T-cell (primary cell): Measurements from ENCODE around the gene NUP107. TPM values are rescaled to one million over a fixed set of nuclear protein-coding genes. Genes with fewer than 3 reads are reported as not detected.
"Not testable (repeated sequence)": the region's sequence is repeated elsewhere in the genome, so short reads cannot be mapped to it uniquely, and the experiment has no call there.

Experiments
- ATAC-seq, 4 experiments: fragments of 200-7000 bp in 3 of 4; fragments of 150-1000 bp in 1 of 4; cut with Tn5 transposase; replicated peaks in 1 of 4; 1 replicate in 3 of 4; 2 replicates in 1 of 4; pipeline ENCODE4 v1.10.0; 2021; ENCODE audit warnings: moderate library complexity in 3 of 4, mild to moderate bottlenecking in 2 of 4, moderate number of reproducible peaks in 1 of 4
- CTCF ChIA-PET, 2 donors: fragments of 300-600 bp; sonication (Branson Sonifier 250); formaldehyde crosslinking; loops; one replicate each; lab custom pipeline; 2022; ENCODE audit warnings: antibody characterized with exemption in 2 of 2; lab: Charles Lee
- POLR2A ChIA-PET, 2 donors: fragments of 300-600 bp; sonication (Branson Sonifier 250); formaldehyde crosslinking; loops; one replicate each; lab custom pipeline; 2022; ENCODE audit warnings: antibody characterized with exemption in 2 of 2; lab: Charles Lee
- DNase-seq, 35 experiments: peaks; one replicate each; pipeline versions ENCODE4 v3.0.0 to v3.0.0-alpha.2; 2013 to 2023
- H3K27ac ChIP-seq: one replicate; pipeline ENCODE4 v1.5.1; 2013; ENCODE audit warnings: low read length
- H3K27me3 ChIP-seq, 2 experiments: replicated peaks in 1 of 2; 1 replicate in 1 of 2; 2 replicates in 1 of 2; pipeline versions ENCODE4 v1.6.1 to v1.7.0; 2013; ENCODE audit warnings: low read length in 1 of 2, mixed read lengths in 1 of 2; ENCODE audit not compliant: control insufficient read depth in 2 of 2, insufficient read depth in 2 of 2; ENCODE audit errors: extremely low read depth in 1 of 2
- H3K36me3 ChIP-seq, 2 donors: 1 replicate in 1 of 2; 2 replicates in 1 of 2; pipeline versions ENCODE4 v1.6.1 to v1.7.0; 2013; ENCODE audit warnings: low read length in 1 of 2; ENCODE audit not compliant: control insufficient read depth in 2 of 2, insufficient read depth in 1 of 2; ENCODE audit errors: extremely low read depth in 1 of 2
- H3K4me1 ChIP-seq, 2 experiments: 1 replicate in 1 of 2; 2 replicates in 1 of 2; pipeline versions ENCODE4 v1.6.1 to v1.7.0; 2013; ENCODE audit warnings: low read length in 2 of 2, mixed read lengths in 1 of 2; ENCODE audit not compliant: insufficient read depth in 2 of 2, control insufficient read depth in 1 of 2; ENCODE audit errors: extremely low read depth in 1 of 2
- H3K4me3 ChIP-seq, 2 donors: 1 replicate in 1 of 2; 2 replicates in 1 of 2; pipeline versions ENCODE4 v1.5.1 to v1.7.0; 2013; ENCODE audit warnings: mild to moderate bottlenecking in 2 of 2, low read length in 1 of 2, moderate library complexity in 1 of 2; ENCODE audit not compliant: control insufficient read depth in 1 of 2; ENCODE audit errors: extremely low read depth in 1 of 2
- H3K9me3 ChIP-seq: 2 replicates; pipeline ENCODE4 v1.7.0; 2013
- H3K27ac Mint-ChIP-seq, 2 donors: one replicate each; pipeline ENCODE4 v1.8.0; 2020 to 2021; ENCODE audit warnings: mild to moderate bottlenecking in 2 of 2, mixed read lengths in 2 of 2
- H3K27me3 Mint-ChIP-seq, 2 donors: one replicate each; pipeline ENCODE4 v1.8.0; 2021 to 2022; ENCODE audit warnings: mixed read lengths in 2 of 2
- H3K36me3 Mint-ChIP-seq: one replicate; pipeline ENCODE4 v1.8.0; 2021; ENCODE audit warnings: mixed read lengths
- H3K4me1 Mint-ChIP-seq, 3 donors: one replicate each; pipeline ENCODE4 v1.8.0; 2020 to 2022; ENCODE audit warnings: mixed read lengths in 3 of 3, mild to moderate bottlenecking in 1 of 3
- H3K4me3 Mint-ChIP-seq, 3 donors: one replicate each; pipeline ENCODE4 v1.8.0; 2020 to 2022; ENCODE audit warnings: mild to moderate bottlenecking in 3 of 3, mixed read lengths in 3 of 3, moderate library complexity in 3 of 3
- H3K9me3 Mint-ChIP-seq, 3 donors: one replicate each; pipeline ENCODE4 v1.8.0; 2020 to 2022; ENCODE audit warnings: mixed read lengths in 3 of 3
- WGBS: methylation state at CpG from one replicate; pipeline ENCODE4 v1.1.5; 2013; ENCODE audit warnings: missing lambda C conversion rate; ENCODE audit not compliant: insufficient coverage; 5-methylcytosine and 5-hydroxymethylcytosine counted together
- total RNA-seq, 35 experiments: library from RNA in 6 of 35; stranded (reverse) in 6 of 35; fragments of 120-200 nt in 1 of 35; gene quantifications; one replicate each; pipeline versions ENCODE4 v1.2.1 to v1.2.4 and lab custom pipeline; 2013 to 2026

The NUP107 gene
- 10 to 100 TPM; 38.4 to 67.5 (median 50.7) TPM for total RNA-seq
- 58.7 TPM for total RNA-seq (2013)
- 40.5 to 198 (median 78.8) reads per million in 29 experiments for total RNA-seq (lab: John Stamatoyannopoulos, UW)

DNA sequence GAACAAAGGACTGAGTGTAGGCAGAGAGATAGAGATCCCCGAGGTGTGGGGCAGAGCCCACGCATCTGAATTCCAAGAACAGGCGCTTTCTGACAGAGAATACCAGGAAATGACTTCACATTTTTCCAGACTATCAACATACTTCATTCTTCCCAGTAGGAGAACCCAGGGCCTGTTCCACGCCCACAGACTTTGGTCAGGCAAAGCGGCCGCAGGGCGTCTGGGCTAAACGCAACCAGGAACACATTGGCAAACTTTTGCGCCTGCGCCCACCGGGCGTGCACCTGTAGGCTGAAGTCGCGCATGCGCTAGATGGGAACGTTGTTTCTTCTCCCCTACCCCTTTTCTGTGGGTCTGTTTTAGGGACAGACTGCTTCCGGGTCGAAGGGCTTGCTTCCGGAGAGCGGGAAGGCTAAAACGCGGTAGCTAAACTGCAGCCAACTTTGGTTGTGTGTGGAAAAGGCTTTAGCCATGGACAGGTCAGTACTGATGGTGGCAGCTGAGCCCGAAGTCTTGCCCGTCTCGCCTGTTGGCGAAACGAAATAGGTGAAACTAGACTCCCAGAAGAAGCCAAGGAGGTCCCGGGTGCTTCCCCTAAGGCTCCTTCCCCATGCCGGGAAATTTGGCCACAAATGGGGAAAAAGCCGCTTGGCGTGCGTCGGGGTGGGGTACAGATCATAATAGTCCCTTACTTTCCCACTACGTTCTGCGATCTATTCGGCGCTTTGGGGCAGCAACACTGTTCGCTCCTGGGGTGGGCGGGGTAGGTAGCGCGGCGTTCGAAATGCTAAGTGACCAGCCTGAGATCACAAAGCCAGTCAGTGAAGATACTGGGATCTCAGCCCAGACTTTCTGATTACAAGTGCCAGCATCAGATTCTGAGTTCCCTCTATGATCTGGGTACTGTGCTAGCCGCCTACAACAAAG lies at the start of gene NUP107:
TSS of gene NUP107 (plus strand) at position 384 of the 927 bp plus-strand sequence. CDS start at position 472, 88 bp downstream.
- no peaks in the 10 kb centered on the region for H3K27me3 ChIP-seq
- H3K27ac ChIP-seq = peak within 1 kb of the TSS; percentile 77
- peaks cover 17% of the 10 kb centered on the region for H3K36me3 Mint-ChIP-seq
- H3K9me3 Mint-ChIP-seq = no peaks in the 10 kb centered on the region
- H3K4me1 ChIP-seq = peaks cover 14 to 15% of the 10 kb centered on the region in 2 experiments
- no peaks in the 10 kb centered on the region for H3K9me3 ChIP-seq
- WGBS = under 1% methylated on average over 29 of the region's 44 CpGs
- CTCF ChIA-PET = interaction anchor here in 1 of 2 donors (1.0 to 2.2 kb wide), 4 partner anchors 74 to 328 kb away, joined by 3 to 9 read pairs (median 4); partner anchors contain the start of gene MDM2
- POLR2A ChIA-PET = no interaction called here
- no peaks in the 10 kb centered on the region for H3K27me3 Mint-ChIP-seq
- ATAC-seq (peak; percentile 95 to 97 (median 96)), DNase-seq (peak; percentile 93 to 99 (median 96))
- peaks cover 44 to 49% (median 48%) of the 10 kb centered on the region in 3 donors for H3K4me1 Mint-ChIP-seq
- H3K27ac Mint-ChIP-seq = peak within 1 kb of the TSS; percentile 98 to 99
- peaks cover 0 to 20% of the 10 kb centered on the region in 2 donors for H3K36me3 ChIP-seq
- H3K4me3 ChIP-seq = peak within 1 kb of the TSS; percentile 89 to 100
- peak within 1 kb of the TSS; percentile 96 to 97 (median 97) for H3K4me3 Mint-ChIP-seq

DNA sequence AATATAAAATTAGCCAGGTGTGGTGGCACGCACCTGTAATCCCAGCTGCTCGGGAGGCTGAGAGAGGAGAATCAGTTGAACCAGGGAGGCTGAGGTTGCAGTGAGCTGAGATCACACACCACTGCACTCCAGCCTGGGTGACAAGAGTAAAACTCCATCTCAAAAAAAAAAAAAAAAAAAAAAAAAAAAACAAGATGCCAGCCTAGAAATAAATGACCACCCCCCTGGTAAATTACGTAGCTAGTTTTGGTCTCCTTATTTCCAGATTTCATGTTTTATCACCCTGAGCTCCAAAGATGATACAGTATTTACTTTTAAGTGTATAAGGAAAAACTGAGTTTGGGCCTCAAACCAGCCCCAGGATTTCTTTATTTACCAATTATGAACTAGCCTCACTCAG lies 49.3 kb upstream of the NUP107 start:
- peaks cover 97 to 99% (median 98%) of the 10 kb centered on the region in 3 donors for H3K4me1 Mint-ChIP-seq
- H3K4me3 ChIP-seq, DNase-seq, H3K27me3 ChIP-seq, H3K27me3 Mint-ChIP-seq, H3K9me3 Mint-ChIP-seq, H3K9me3 ChIP-seq, ATAC-seq, H3K36me3 ChIP-seq, H3K27ac ChIP-seq, H3K36me3 Mint-ChIP-seq: not testable (repeated sequence)
- POLR2A ChIA-PET = interaction anchor here (0.6 to 1.2 kb wide), 10 partner anchors 12 to 275 kb away, joined by 3 to 10 read pairs (median 7); no protein-coding TSS in a partner anchor
- peak overlapping the region in 2 of 3 donors; percentile 34 to 51 for H3K4me3 Mint-ChIP-seq
- peaks cover 54% of the 10 kb centered on the region in 2 experiments for H3K4me1 ChIP-seq
- peak overlapping the region in 1 of 2 donors; percentile 80 for H3K27ac Mint-ChIP-seq
- WGBS = no CpG with 5 or more reads among the region's 3 CpGs
- CTCF ChIA-PET = interaction anchor here (0.6 to 0.7 kb wide), 4 partner anchors 10 to 542 kb away, joined by 3 to 6 read pairs (median 4); no protein-coding TSS in a partner anchor

DNA sequence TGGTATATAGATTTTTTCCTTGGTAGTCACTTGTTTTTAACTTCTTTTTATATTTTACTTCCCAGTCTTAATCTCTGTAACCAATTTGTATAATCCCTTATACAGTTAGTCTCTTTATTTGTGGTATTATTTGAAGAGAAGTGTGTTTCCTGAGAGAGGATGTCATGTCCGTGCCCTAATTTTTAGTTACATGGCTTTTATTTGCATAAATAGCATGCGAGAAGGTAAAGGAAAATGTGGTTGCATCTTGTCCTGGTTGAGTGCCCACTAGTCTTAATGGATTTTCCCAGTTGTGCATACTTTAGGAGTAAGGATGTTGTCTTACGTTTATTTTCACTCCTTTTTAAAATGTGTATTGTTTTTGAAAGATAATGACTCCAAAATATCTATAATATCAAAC lies 48.6 kb upstream of the NUP107 start:
- ChIA-PET CTCF (interaction anchor here (0.6 kb wide), 2 partner anchors 274 to 542 kb away, joined by 3 to 4 read pairs; no protein-coding TSS in a partner anchor), POLR2A (interaction anchor here (0.6 to 1.2 kb wide), 7 partner anchors 12 to 275 kb away, joined by 3 to 10 read pairs (median 6); no protein-coding TSS in a partner anchor)
- peaks cover 0 to 10% of the 10 kb centered on the region in 2 donors for H3K36me3 ChIP-seq
- H3K4me1 ChIP-seq = peaks cover 50 to 53% of the 10 kb centered on the region in 2 experiments
- ATAC-seq = no peak
- peak overlapping the region; percentile 10 to 51 (median 31) for H3K4me3 Mint-ChIP-seq
- peak overlapping the region; percentile 54 to 58 for H3K27ac Mint-ChIP-seq
- no peaks in the 10 kb centered on the region for H3K27me3 Mint-ChIP-seq
- no peaks in the 10 kb centered on the region for H3K27me3 ChIP-seq
- DNase-seq = no peak
- H3K27ac ChIP-seq = peak overlapping the region; percentile 16
- H3K9me3 ChIP-seq = no peaks in the 10 kb centered on the region
- 17% methylated on average over 1 of the region's 3 CpGs for WGBS
- no peaks in the 10 kb centered on the region for H3K9me3 Mint-ChIP-seq
- H3K4me3 ChIP-seq = no peak overlapping the region
- H3K36me3 Mint-ChIP-seq = peaks cover 13% of the 10 kb centered on the region
- peaks cover 97 to 98% (median 97%) of the 10 kb centered on the region in 3 donors for H3K4me1 Mint-ChIP-seq

DNA sequence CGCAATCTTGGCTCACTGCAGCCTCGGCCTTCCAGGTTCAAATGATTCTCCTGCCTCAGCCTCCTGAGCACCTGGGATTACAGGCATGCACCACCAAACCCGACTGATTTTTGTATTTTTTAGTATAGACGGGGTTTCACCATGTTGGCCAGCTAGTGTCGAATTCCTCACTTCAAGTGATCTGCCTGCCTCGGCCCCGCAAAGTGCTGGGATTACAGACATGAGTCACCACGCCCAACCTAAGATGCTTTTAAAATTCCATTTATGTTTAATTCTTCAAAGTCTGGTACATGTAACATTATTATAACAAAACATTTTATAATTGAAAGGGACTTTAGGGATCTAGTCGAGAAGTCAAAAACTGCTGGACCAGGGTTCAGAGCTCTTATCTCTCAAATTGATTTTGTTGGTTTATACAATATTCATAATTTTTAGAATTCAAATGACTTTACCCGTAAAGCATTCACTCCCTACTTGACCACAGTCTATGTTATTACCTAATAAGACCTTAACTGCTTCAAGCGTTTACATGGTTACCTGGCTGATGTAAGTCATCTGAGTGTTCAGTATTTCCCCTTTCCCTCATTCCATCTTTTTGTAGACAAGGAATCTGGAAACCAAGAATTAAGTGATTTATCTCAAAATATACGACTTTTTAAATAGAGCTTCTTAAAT lies 47.9 kb upstream of the NUP107 start:
- CTCF ChIA-PET = interaction anchor here in 1 of 2 donors (0.6 to 0.7 kb wide), 3 partner anchors 26 to 312 kb away, joined by 3 to 4 read pairs (median 3); no protein-coding TSS in a partner anchor
- Histone ChIP-seq H3K4me3 (no peak overlapping the region), H3K36me3 (peaks cover 0 to 10% of the 10 kb centered on the region in 2 donors), H3K27ac (peak overlapping the region; percentile 41), H3K4me1 (peaks cover 46 to 48% of the 10 kb centered on the region in 2 experiments), H3K27me3 (no peaks in the 10 kb centered on the region), H3K9me3 (no peaks in the 10 kb centered on the region)
- H3K4me1 Mint-ChIP-seq = peaks cover 92 to 95% (median 93%) of the 10 kb centered on the region in 3 donors
- ATAC-seq (no peak), DNase-seq (no peak)
- POLR2A ChIA-PET = interaction anchor here (0.5 to 1.1 kb wide), 7 partner anchors 9 to 47 kb away, joined by 3 to 14 read pairs (median 3); no protein-coding TSS in a partner anchor
- H3K36me3 Mint-ChIP-seq = peaks cover 15% of the 10 kb centered on the region
- H3K27me3 Mint-ChIP-seq = no peaks in the 10 kb centered on the region
- H3K9me3 Mint-ChIP-seq = no peaks in the 10 kb centered on the region
- 80% methylated on average over 1 of the region's 12 CpGs for WGBS
- H3K27ac Mint-ChIP-seq = peak overlapping the region; percentile 61 to 73
- H3K4me3 Mint-ChIP-seq = peak overlapping the region; percentile 34 to 51 (median 44)

DNA sequence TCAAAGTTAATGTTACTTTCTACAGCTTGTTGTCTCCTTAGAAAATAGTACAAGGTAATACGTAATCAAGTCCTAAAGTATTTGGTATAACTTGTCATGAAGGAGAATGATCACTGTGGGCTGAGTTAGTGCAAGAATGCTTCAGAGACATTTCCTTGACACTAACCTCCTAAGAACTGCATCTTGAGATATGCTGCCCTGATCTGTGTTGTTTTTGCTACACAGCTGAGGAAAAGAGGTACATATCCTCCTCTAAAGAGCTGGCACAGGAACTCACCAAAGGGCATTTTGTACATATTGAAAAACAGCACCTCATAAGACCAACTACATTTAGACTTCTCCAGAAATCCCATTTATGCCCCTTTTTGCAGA lies 47.4 kb upstream of the NUP107 start:
- Histone ChIP-seq H3K9me3 (no peaks in the 10 kb centered on the region), H3K36me3 (peaks cover 0 to 10% of the 10 kb centered on the region in 2 donors), H3K4me3 (no peak overlapping the region), H3K4me1 (peaks cover 42 to 51% of the 10 kb centered on the region in 2 experiments), H3K27me3 (no peaks in the 10 kb centered on the region), H3K27ac (peak overlapping the region; percentile 41)
- no CpG with 5 or more reads among the region's 1 CpG for WGBS
- Mint-ChIP-seq H3K9me3 (no peaks in the 10 kb centered on the region), H3K4me3 (peak overlapping the region; percentile 34 to 51 (median 44)), H3K36me3 (peaks cover 18% of the 10 kb centered on the region), H3K27ac (peak overlapping the region; percentile 73 to 85), H3K27me3 (no peaks in the 10 kb centered on the region), H3K4me1 (peaks cover 92 to 95% (median 93%) of the 10 kb centered on the region in 3 donors)
- ATAC-seq = peak; percentile 43 to 55 (median 52)
- ChIA-PET CTCF (interaction anchor here in 1 of 2 donors (0.7 kb wide), 2 partner anchors 27 to 313 kb away, joined by 3 read pairs; no protein-coding TSS in a partner anchor), POLR2A (interaction anchor here (0.5 to 1.3 kb wide), 8 partner anchors 10 to 46 kb away, joined by 3 to 14 read pairs (median 3); no protein-coding TSS in a partner anchor)
- peak in 1 of 35 experiments; percentile 22 for DNase-seq
